ENCODE data around the gene GNG8. TPM values are rescaled to one million over a fixed set of nuclear protein-coding genes. Genes with fewer than 3 reads are reported as not detected.

Gene GNG8
- total and polyA plus RNA-seq, 2 experiments from 2014 or later: 5.9 TPM; not detected in 1

GRCh38 chr19:46605356-46605821, 30.6 kb downstream of the GNG8 start:
- H3K4me3 Mint-ChIP-seq: no peak overlapping the region
- Histone ChIP-seq H3K79me2 (replicated peaks; ENCODE audit: insufficient read depth) (peaks cover 39% of the 10 kb centered on the region), H3K27me3 (ENCODE audit: insufficient read depth) (no peaks in the 10 kb centered on the region), H3K36me3 (ENCODE audit: insufficient read depth) (peaks cover 21% of the 10 kb centered on the region; the same call in 1 of the 2 replicates), H3K4me3 (no peak overlapping the region), H3F3A (replicated peaks; ENCODE audit: low read depth) (no peaks in the 10 kb centered on the region), H3K4me1 (ENCODE audit: insufficient read depth) (peaks cover 11% of the 10 kb centered on the region), H3K27ac (ENCODE audit: low read depth) (no peak overlapping the region), H4K20me1 (replicated peaks; ENCODE audit: insufficient read depth) (peaks cover 25% of the 10 kb centered on the region), H3K4me2 (no peak overlapping the region), H2AFZ (no peak overlapping the region), H3K9me2 (ENCODE audit: insufficient read depth) (no peaks in the 10 kb centered on the region)
- peaks cover 20% of the 10 kb centered on the region for H3K4me1 Mint-ChIP-seq
- no peaks in the 10 kb centered on the region for H3K9me3 Mint-ChIP-seq
- H3K27me3 Mint-ChIP-seq (ENCODE audit: insufficient read depth, low read depth, poor library complexity): peaks cover 22% of the 10 kb centered on the region
- H3K36me3 Mint-ChIP-seq (ENCODE audit: low read depth): peaks cover 40% of the 10 kb centered on the region
- no peak for DNase-seq (ENCODE audit: low spot score)
- no peak overlapping the region for H3K27ac Mint-ChIP-seq
- TF ChIP-seq, protein P1, sequence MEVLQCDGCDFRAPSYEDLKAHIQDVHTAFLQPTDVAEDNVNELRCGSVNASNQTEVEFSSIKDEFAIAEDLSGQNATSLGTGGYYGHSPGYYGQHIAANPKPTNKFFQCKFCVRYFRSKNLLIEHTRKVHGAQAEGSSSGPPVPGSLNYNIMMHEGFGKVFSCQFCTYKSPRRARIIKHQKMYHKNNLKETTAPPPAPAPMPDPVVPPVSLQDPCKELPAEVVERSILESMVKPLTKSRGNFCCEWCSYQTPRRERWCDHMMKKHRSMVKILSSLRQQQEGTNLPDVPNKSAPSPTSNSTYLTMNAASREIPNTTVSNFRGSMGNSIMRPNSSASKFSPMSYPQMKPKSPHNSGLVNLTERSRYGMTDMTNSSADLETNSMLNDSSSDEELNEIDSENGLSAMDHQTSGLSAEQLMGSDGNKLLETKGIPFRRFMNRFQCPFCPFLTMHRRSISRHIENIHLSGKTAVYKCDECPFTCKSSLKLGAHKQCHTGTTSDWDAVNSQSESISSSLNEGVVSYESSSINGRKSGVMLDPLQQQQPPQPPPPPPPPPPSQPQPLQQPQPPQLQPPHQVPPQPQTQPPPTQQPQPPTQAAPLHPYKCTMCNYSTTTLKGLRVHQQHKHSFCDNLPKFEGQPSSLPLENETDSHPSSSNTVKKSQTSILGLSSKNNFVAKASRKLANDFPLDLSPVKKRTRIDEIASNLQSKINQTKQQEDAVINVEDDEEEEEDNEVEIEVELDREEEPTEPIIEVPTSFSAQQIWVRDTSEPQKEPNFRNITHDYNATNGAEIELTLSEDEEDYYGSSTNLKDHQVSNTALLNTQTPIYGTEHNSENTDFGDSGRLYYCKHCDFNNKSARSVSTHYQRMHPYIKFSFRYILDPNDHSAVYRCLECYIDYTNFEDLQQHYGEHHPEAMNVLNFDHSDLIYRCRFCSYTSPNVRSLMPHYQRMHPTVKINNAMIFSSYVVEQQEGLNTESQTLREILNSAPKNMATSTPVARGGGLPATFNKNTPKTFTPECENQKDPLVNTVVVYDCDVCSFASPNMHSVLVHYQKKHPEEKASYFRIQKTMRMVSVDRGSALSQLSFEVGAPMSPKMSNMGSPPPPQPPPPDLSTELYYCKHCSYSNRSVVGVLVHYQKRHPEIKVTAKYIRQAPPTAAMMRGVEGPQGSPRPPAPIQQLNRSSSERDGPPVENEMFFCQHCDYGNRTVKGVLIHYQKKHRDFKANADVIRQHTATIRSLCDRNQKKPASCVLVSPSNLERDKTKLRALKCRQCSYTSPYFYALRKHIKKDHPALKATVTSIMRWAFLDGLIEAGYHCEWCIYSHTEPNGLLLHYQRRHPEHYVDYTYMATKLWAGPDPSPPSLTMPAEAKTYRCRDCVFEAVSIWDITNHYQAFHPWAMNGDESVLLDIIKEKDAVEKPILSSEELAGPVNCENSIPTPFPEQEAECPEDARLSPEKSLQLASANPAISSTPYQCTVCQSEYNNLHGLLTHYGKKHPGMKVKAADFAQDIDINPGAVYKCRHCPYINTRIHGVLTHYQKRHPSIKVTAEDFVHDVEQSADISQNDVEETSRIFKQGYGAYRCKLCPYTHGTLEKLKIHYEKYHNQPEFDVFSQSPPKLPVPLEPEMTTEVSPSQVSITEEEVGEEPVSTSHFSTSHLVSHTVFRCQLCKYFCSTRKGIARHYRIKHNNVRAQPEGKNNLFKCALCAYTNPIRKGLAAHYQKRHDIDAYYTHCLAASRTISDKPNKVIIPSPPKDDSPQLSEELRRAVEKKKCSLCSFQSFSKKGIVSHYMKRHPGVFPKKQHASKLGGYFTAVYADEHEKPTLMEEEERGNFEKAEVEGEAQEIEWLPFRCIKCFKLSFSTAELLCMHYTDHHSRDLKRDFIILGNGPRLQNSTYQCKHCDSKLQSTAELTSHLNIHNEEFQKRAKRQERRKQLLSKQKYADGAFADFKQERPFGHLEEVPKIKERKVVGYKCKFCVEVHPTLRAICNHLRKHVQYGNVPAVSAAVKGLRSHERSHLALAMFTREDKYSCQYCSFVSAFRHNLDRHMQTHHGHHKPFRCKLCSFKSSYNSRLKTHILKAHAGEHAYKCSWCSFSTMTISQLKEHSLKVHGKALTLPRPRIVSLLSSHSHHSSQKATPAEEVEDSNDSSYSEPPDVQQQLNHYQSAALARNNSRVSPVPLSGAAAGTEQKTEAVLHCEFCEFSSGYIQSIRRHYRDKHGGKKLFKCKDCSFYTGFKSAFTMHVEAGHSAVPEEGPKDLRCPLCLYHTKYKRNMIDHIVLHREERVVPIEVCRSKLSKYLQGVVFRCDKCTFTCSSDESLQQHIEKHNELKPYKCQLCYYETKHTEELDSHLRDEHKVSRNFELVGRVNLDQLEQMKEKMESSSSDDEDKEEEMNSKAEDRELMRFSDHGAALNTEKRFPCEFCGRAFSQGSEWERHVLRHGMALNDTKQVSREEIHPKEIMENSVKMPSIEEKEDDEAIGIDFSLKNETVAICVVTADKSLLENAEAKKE (CRISPR knock-in tag; IDR thresholded peaks at IDR 0.05): no peak
- TF ChIP-seq, protein P2, sequence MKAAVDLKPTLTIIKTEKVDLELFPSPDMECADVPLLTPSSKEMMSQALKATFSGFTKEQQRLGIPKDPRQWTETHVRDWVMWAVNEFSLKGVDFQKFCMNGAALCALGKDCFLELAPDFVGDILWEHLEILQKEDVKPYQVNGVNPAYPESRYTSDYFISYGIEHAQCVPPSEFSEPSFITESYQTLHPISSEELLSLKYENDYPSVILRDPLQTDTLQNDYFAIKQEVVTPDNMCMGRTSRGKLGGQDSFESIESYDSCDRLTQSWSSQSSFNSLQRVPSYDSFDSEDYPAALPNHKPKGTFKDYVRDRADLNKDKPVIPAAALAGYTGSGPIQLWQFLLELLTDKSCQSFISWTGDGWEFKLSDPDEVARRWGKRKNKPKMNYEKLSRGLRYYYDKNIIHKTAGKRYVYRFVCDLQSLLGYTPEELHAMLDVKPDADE (IDR thresholded peaks at IDR 0.05): no peak
- TF ChIP-seq NANOG (IDR thresholded peaks at IDR 0.05; ENCODE audit: borderline replicate concordance): no peak
- TF ChIP-seq REST (IDR thresholded peaks at IDR 0.05; ENCODE audit: unreplicated experiment): no peak
- no peak for TF ChIP-seq STAT1 (IDR thresholded peaks at IDR 0.05; ENCODE audit: unreplicated experiment)
- no peak for TF ChIP-seq ZNF114 (CRISPR knock-in tag; IDR thresholded peaks at IDR 0.05)
- no peak for TF ChIP-seq POLR2AphosphoS5 (IDR thresholded peaks at IDR 0.05; ENCODE audit: low read depth)
- TF ChIP-seq, protein P3, sequence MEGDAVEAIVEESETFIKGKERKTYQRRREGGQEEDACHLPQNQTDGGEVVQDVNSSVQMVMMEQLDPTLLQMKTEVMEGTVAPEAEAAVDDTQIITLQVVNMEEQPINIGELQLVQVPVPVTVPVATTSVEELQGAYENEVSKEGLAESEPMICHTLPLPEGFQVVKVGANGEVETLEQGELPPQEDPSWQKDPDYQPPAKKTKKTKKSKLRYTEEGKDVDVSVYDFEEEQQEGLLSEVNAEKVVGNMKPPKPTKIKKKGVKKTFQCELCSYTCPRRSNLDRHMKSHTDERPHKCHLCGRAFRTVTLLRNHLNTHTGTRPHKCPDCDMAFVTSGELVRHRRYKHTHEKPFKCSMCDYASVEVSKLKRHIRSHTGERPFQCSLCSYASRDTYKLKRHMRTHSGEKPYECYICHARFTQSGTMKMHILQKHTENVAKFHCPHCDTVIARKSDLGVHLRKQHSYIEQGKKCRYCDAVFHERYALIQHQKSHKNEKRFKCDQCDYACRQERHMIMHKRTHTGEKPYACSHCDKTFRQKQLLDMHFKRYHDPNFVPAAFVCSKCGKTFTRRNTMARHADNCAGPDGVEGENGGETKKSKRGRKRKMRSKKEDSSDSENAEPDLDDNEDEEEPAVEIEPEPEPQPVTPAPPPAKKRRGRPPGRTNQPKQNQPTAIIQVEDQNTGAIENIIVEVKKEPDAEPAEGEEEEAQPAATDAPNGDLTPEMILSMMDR (conservative IDR thresholded peaks at IDR 0.05; ENCODE audit: low read depth in 2 of 2): no peak
- no peak for TF ChIP-seq EZH2 (IDR thresholded peaks at IDR 0.05; ENCODE audit: low read depth, unreplicated experiment)
- no peak for TF ChIP-seq EZH2phosphoT487 (IDR thresholded peaks at IDR 0.05; ENCODE audit: unreplicated experiment)
- TF ChIP-seq ZNF331 (CRISPR knock-in tag; IDR thresholded peaks at IDR 0.05; ENCODE audit: low read depth): no peak
- no peak for TF ChIP-seq CREB1 (CRISPR knock-in tag; IDR thresholded peaks at IDR 0.05; ENCODE audit: low read depth)
- TF ChIP-seq JUNB (IDR thresholded peaks at IDR 0.05; ENCODE audit: unreplicated experiment): no peak
- ATAC-seq: no peak

Data from GM23338 (cell line).